Prostate gland (tissue), 2 donors: ENCODE data around the gene UBR3. TPM values are rescaled to one million over a fixed set of nuclear protein-coding genes. Genes with fewer than 3 reads are reported as not detected.
A peak's percentile ranks its signal among the peaks of the same experiment; 100 is the strongest.

ENCODE experiments used
- DNase-seq: peaks from one replicate; pipeline ENCODE4 v3.0.0-alpha.2; 2019; ENCODE audit warnings: low spot score
- H3K27ac ChIP-seq, 2 donors: fragments of 200-600 bp; sonication (generic); 2 replicates each; pipeline ENCODE4 v1.5.1; 2017 to 2019
- H3K27me3 ChIP-seq: fragments of 200-600 bp; sonication (generic); replicated peaks from 2 replicates; pipeline ENCODE4 v1.5.1; 2019; ENCODE audit not compliant: insufficient read depth
- H3K36me3 ChIP-seq, 2 donors: fragments of 200-600 bp; sonication (generic); 1 replicate in 1 of 2; 2 replicates in 1 of 2; pipeline versions ENCODE4 v1.5.1 to v1.8.1; 2017 to 2019
- H3K4me1 ChIP-seq: fragments of 200-600 bp; sonication (generic); replicated peaks from 2 replicates; pipeline ENCODE4 v1.5.1; 2019
- H3K4me3 ChIP-seq, 2 donors: fragments of 200-600 bp; sonication (generic); 2 replicates each; pipeline ENCODE4 v1.5.1; 2017 to 2019
- H3K9me3 ChIP-seq: fragments of 200-600 bp; sonication (generic); 2 replicates; pipeline ENCODE4 v1.5.1; 2017
- POLR2A ChIP-seq: fragments of 450-650 bp; IDR thresholded peaks from one replicate; pipeline ENCODE4 v1.6.1; 2016; ENCODE audit warnings: antibody characterized with exemption, mild to moderate bottlenecking
- POLR2AphosphoS5 ChIP-seq: sonication (generic); formaldehyde crosslinking; IDR thresholded peaks from one replicate; pipeline ENCODE4 v1.6.1; 2017; ENCODE audit warnings: antibody characterized with exemption
- WGBS: methylation state at CpG from one replicate; pipeline ENCODE4 v1.1.5; 2018; 5-methylcytosine and 5-hydroxymethylcytosine counted together
- intact Hi-C: fragments of 100-400 bp; cut with DNase I; formaldehyde crosslinking; loops from one replicate; pipeline ENCODE4 v1.14.2; 2022
- total RNA-seq, 2 donors: library from RNA; depleted of rRNA; stranded (reverse); fragments of >200 nt; gene quantifications; one replicate each; pipeline ENCODE4 v1.1.0, GENCODE V29; 2016
- TF ChIP-seq, protein P1 (sequence below), 4 experiments: fragments of 200-600 bp in 2 of 4; fragments of 450-650 bp in 2 of 4; sonication (generic) in 2 of 4; IDR thresholded peaks; 1 replicate in 3 of 4; 2 replicates in 1 of 4; pipeline ENCODE4 v1.5.1; 2016 to 2019; ENCODE audit warnings: antibody characterized with exemption in 4 of 4, mild to moderate bottlenecking in 2 of 4, moderate library complexity in 2 of 4

Gene UBR3
- total RNA-seq, 2 donors from 2014 or later, result 41.1 to 89.9 TPM

DNA sequence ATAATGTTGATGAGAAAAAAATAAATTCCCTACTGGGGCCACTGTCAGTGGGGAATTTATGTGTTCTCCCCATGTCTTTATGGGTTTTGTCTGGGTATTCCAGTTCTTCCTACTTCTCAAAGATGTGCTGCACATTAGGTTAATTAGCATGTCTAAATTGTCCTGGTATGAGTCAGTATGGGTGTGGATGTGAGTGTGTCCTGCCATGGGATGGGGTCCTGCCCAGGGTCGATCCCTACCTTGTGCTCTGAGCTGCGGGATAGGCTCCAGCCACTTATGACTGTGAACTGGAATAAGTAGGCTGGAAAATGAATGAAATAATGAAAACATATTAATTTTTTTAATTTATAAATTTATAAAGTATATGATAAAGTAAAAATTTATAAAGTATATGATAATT is 167.5 kb downstream of the UBR3 start:
- TF ChIP-seq, protein P1, sequence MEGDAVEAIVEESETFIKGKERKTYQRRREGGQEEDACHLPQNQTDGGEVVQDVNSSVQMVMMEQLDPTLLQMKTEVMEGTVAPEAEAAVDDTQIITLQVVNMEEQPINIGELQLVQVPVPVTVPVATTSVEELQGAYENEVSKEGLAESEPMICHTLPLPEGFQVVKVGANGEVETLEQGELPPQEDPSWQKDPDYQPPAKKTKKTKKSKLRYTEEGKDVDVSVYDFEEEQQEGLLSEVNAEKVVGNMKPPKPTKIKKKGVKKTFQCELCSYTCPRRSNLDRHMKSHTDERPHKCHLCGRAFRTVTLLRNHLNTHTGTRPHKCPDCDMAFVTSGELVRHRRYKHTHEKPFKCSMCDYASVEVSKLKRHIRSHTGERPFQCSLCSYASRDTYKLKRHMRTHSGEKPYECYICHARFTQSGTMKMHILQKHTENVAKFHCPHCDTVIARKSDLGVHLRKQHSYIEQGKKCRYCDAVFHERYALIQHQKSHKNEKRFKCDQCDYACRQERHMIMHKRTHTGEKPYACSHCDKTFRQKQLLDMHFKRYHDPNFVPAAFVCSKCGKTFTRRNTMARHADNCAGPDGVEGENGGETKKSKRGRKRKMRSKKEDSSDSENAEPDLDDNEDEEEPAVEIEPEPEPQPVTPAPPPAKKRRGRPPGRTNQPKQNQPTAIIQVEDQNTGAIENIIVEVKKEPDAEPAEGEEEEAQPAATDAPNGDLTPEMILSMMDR (IDR thresholded peaks at IDR 0.05), result no peak
- no peak for TF ChIP-seq POLR2AphosphoS5
- no peak for TF ChIP-seq POLR2A
- intact Hi-C loops, result no loop called here
- no peak for DNase-seq

DNA sequence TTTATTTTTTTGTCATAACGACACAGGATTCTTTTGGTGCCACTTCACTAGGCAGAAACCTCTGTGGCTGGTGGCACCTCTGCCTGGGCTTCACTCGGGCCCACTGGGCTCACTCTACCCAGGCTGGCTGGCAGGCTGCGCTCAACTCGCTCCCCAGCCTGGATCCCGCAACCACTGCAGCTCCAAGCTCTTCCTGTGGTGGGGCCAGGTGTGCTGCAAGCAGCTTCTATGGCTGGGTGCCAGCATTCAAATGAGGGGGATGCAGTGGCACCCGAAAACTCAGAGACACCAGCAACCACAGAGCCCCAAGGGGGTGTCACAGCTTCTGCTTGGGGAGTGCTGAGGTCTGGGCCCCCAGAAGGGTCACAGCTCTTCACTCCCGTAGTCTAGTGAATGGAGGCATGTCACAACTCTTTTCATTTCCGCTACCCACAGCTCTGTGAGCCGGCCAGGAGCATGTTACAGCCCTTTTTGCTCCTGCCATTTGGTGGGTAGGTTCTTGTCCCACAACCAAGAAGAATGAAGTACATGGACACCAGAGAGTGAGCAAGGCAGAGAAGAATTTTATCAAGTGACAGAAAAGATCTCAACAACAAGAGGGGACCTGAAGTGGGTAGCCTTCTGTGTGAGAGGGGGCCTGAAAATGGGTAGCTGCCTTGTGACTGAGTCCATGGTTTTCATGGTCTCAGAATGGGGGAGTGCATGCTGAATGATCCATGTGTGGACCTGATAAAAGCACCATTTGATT is 170.1 kb downstream of the UBR3 start:
- H3K4me3 ChIP-seq, result no peak overlapping the region
- H3K27me3 ChIP-seq, result no peaks in the 10 kb centered on the region
- intact Hi-C loops, result no loop called here
- TF ChIP-seq POLR2A (no peak), POLR2AphosphoS5 (no peak)
- TF ChIP-seq, protein P1 (IDR thresholded peaks at IDR 0.05), result no peak
- H3K27ac ChIP-seq, result no peak overlapping the region
- H3K36me3 ChIP-seq, result no peaks in the 10 kb centered on the region
- H3K9me3 ChIP-seq, result no peaks in the 10 kb centered on the region
- no peaks in the 10 kb centered on the region for H3K4me1 ChIP-seq
- WGBS, result 96% methylated on average over 7 of the region's 9 CpGs
- no peak for DNase-seq

More for the DNA sequence above, 167.5 kb downstream of the UBR3 start:
- H3K27me3 ChIP-seq, result no peaks in the 10 kb centered on the region
- H3K36me3 ChIP-seq, result no peaks in the 10 kb centered on the region
- no peaks in the 10 kb centered on the region for H3K9me3 ChIP-seq
- no peaks in the 10 kb centered on the region for H3K4me1 ChIP-seq
- 98% methylated on average over 2 of the region's 2 CpGs for WGBS
- H3K4me3 ChIP-seq, result no peak overlapping the region
- no peak overlapping the region for H3K27ac ChIP-seq

DNA sequence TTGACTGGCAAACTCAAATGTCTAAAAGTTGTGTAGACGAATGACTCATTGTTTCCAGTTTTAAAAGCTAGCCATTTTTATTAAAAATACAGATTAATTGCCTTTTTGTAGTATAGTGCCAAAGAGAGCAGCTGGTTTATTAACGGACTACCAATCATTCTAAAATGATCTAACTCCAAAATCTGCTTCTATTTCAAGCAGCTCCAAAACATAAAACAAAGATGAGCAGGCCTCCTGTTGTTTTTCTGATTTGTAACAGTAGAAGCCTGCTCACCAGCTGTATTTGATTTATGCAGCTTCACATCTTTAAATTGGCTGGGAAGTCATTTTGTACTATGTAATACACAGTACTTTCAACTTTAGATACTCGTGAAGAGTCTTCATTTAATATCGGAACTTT is 171.8 kb downstream of the UBR3 start:
- H3K27ac ChIP-seq, result no peak overlapping the region
- intact Hi-C loops, result no loop called here
- no peaks in the 10 kb centered on the region for H3K36me3 ChIP-seq
- no peak for TF ChIP-seq POLR2AphosphoS5
- no peak for TF ChIP-seq POLR2A
- TF ChIP-seq, protein P1 (IDR thresholded peaks at IDR 0.05), result no peak
- no peak for DNase-seq
- H3K27me3 ChIP-seq, result no peaks in the 10 kb centered on the region
- WGBS, result 38% methylated on average over 4 of the region's 4 CpGs
- H3K4me3 ChIP-seq, result no peak overlapping the region
- H3K4me1 ChIP-seq, result no peaks in the 10 kb centered on the region
- no peaks in the 10 kb centered on the region for H3K9me3 ChIP-seq

DNA sequence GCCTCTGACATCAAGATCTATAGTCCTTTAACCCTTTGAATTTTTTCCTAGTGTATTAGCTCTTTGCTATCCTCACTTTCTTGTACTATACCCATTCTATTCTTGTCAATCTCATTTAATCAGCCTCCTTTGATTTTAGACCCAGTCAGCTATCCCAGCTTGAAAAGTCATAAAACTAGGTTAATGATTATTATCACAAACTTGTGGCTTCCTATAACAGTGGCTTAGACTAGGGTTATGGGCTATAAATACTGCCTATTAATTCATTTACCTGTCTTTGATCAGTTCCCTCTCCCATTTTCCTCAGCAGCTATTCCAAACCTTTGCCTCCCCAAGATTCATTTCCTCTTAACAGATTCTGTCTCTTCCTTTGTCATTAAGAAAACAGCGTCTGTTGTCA is 174.8 kb downstream of the UBR3 start:
- 39% methylated on average over 1 of the region's 1 CpG for WGBS
- no peaks in the 10 kb centered on the region for H3K36me3 ChIP-seq
- intact Hi-C loops, result no loop called here
- no peaks in the 10 kb centered on the region for H3K4me1 ChIP-seq
- H3K27ac ChIP-seq, result peak overlapping the region in 1 of 2 donors; percentile 23
- no peaks in the 10 kb centered on the region for H3K9me3 ChIP-seq
- no peaks in the 10 kb centered on the region for H3K27me3 ChIP-seq
- H3K4me3 ChIP-seq, result no peak overlapping the region
- no peak for TF ChIP-seq POLR2A
- TF ChIP-seq POLR2AphosphoS5, result no peak
- TF ChIP-seq, protein P1 (IDR thresholded peaks at IDR 0.05), result no peak
- no peak for DNase-seq

DNA sequence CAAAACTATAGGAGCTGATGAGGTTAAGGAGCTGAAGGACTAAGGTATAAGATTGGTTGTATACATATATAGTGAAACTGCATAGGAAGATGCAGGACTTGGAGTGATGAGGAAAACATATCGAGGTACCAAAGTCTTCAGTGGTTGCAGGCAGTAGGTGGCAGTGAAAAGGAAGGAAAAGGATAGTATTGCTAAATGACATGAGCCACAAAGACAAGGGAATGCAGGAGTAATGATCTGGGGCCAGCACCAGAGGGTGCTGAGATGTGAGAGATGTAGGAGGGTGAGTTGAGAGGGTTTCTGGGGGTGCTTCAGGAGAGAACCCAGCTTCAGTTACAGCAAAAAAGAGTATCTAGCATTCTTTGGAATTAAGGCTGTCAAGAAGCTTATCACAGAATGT is 178.4 kb downstream of the UBR3 start:
- intact Hi-C loops, result no loop called here
- TF ChIP-seq, protein P1 (IDR thresholded peaks at IDR 0.05), result no peak
- TF ChIP-seq POLR2A, result no peak
- no peak for TF ChIP-seq POLR2AphosphoS5
- Histone ChIP-seq H3K27ac (no peak overlapping the region), H3K4me3 (no peak overlapping the region), H3K9me3 (no peaks in the 10 kb centered on the region), H3K27me3 (no peaks in the 10 kb centered on the region), H3K36me3 (no peaks in the 10 kb centered on the region), H3K4me1 (no peaks in the 10 kb centered on the region)
- DNase-seq, result no peak
- WGBS, result 61% methylated on average over 1 of the region's 1 CpG
